PFSK-1 (cell line): Measurements from ENCODE around the gene VAV3.

ENCODE experiments used
- FOXP2 ChIP-seq: optimal IDR thresholded peaks from 2 replicates; pipeline ENCODE3; 2011; ENCODE audit warnings: borderline replicate concordance, control low read depth, inconsistent platforms; ENCODE audit not compliant: insufficient read depth; ENCODE audit errors: extremely low read length, extremely low read depth
- POLR2AphosphoS5 ChIP-seq: IDR thresholded peaks from 2 replicates; pipeline ENCODE4 v1.6.1; 2012; ENCODE audit warnings: low read depth, mild to moderate bottlenecking, control low read depth, low read length, moderate library complexity
- REST ChIP-seq, 2 experiments: IDR thresholded peaks; 2 replicates each; pipeline versions ENCODE4 v1.6.1 to v1.8.0; 2011 to 2012; ENCODE audit warnings: low read depth in 2 of 2, low read length in 2 of 2, control low read depth in 1 of 2, inconsistent platforms in 1 of 2, mild to moderate bottlenecking in 1 of 2, moderate library complexity in 1 of 2; ENCODE audit not compliant: insufficient read depth in 1 of 2
- SIN3A ChIP-seq: IDR thresholded peaks from 2 replicates; pipeline ENCODE4 v1.6.1; 2012; ENCODE audit warnings: mild to moderate bottlenecking, low read length, moderate library complexity, borderline replicate concordance; ENCODE audit not compliant: insufficient read depth
- TAF1 ChIP-seq: IDR thresholded peaks from 2 replicates; pipeline ENCODE4 v1.6.1; 2012; ENCODE audit warnings: low read length, control low read depth, borderline replicate concordance; ENCODE audit not compliant: insufficient read depth

The VAV3 gene

GRCh38 chr1:107894605-107895004 lies 70.4 kb downstream of the VAV3 start:
- TF ChIP-seq REST (IDR thresholded peaks at IDR 0.05; ENCODE audit: insufficient read depth in 1 of 2, low read depth in 2 of 2, low read length in 2 of 2) (no peak), TAF1 (no peak), FOXP2 (no peak), SIN3A (no peak), POLR2AphosphoS5 (no peak)

DNA sequence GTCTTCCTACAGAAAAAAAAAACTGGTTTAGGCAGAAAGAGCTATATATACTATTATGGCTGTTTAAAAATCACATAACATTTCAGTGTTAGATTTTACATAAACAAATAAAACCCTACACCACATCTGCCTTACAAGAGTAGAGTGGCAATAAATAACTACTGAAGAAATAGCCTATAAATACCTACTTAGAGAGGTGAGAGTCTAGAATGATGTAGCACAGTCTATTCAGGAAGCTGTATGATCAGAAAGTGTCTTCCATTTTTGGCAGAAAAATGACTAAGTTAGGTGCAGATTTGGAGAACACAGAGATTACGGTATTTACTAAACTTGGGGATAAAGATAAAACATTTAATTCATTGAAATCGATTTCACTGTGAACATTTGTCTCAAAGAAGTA lies 75.5 kb downstream of the VAV3 start:
- TF ChIP-seq SIN3A: no peak
- no peak for TF ChIP-seq TAF1
- TF ChIP-seq FOXP2: no peak
- no peak for TF ChIP-seq REST (IDR thresholded peaks at IDR 0.05; ENCODE audit: insufficient read depth in 1 of 2, low read depth in 2 of 2, low read length in 2 of 2)
- TF ChIP-seq POLR2AphosphoS5: no peak

DNA sequence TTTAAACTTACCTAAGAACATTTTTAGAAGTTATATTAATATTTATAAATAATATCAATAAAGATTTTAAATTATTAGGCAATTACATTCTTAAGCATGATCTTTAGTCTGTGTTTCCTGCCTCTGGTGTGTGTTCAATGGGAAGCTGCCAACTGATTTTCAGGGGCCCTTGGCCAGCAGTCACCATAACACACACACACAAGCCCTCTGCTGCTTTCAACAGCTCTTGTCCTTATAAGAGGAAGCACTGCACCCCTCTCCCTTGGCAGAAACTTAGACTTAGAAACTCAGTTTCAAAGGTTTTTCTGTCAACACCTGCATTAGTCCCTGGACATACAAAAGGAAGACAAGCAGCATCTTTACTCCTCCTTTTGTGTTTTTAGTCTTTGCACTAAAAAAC lies 81.4 kb downstream of the VAV3 start:
- no peak for TF ChIP-seq TAF1
- no peak for TF ChIP-seq FOXP2
- no peak for TF ChIP-seq REST (IDR thresholded peaks at IDR 0.05; ENCODE audit: insufficient read depth in 1 of 2, low read depth in 2 of 2, low read length in 2 of 2)
- no peak for TF ChIP-seq SIN3A
- no peak for TF ChIP-seq POLR2AphosphoS5

DNA sequence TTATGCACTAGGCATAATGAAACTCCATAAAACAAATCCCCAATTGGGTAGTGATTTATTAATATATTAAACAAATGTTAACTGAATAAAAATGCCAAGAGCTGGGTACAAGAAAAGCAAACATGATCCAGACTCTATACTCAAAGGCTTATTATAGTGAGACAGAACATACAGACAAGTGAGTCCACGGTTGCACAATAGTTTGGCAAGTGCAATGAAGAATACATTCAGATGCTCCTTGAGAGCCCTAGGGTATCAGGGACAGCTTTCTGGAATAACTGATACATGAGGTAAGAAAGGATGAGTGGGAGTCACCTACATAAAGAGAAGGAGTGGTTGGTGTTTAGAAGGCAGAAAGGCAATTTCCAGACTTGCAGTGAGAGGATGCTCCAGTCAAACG lies 85.1 kb downstream of the VAV3 start:
- no peak for TF ChIP-seq SIN3A

DNA sequence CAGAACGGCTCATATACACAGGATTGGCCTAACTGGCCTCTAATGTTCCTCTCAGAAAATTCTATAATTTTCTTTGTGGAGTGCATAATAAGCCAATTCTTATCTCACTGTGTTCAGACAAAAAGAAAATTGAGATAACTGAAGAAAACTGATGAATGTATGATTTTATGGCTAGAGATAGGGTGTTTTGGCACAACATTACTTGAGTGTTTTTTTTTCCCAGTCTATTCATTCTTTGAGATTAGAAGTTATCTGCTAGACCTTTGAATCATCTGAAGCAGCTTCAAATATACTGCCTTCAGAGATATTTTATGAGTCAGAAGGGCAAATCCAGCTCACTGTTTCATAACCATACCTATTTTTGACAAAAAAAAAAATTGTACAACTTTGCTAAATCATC lies 85.6 kb downstream of the VAV3 start:
- TF ChIP-seq POLR2AphosphoS5: no peak
- TF ChIP-seq TAF1: no peak
- TF ChIP-seq FOXP2: no peak
- TF ChIP-seq SIN3A: no peak
- TF ChIP-seq REST (IDR thresholded peaks at IDR 0.05; ENCODE audit: insufficient read depth in 1 of 2, low read depth in 2 of 2, low read length in 2 of 2): no peak

GRCh38 chr1:107877745-107878144 lies 87.2 kb downstream of the VAV3 start:
- TF ChIP-seq FOXP2 (no peak), SIN3A (no peak), REST (IDR thresholded peaks at IDR 0.05; ENCODE audit: insufficient read depth in 1 of 2, low read depth in 2 of 2, low read length in 2 of 2) (no peak), POLR2AphosphoS5 (no peak), TAF1 (no peak)
